Measurements from ENCODE around the gene CCDC149.

CCDC149 gene

DNA sequence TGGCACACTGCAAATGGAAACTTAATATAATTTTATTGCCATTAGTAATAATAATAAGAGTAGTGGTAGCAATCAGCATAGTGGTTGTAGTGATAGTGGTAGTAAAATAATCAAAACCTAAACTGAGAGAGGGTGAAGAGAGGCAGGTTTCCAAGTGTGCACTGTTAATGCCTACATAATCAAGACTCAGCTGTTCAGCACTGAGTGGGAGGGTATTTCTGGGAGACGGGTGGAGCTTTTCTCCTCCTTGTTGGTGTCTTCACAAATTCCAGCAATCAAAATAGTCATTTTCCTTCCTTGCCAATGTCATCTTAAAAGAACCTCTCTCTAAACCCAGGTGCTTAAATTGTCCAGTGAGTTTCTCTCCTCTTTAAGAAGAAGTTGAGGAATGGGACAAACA, 18.6 kb downstream of the CCDC149 start:
- Histone ChIP-seq H3K9ac (ENCODE audit: low read depth, low read length) (no peak overlapping the region), H3K4me1 (ENCODE audit: control insufficient read depth, insufficient read depth, low read length) (peaks cover 13% of the 10 kb centered on the region; the same call in 1 of the 2 replicates), H3K36me3 (ENCODE audit: control insufficient read depth, insufficient read depth, low read length) (no peaks in the 10 kb centered on the region), H3K9me3 (ENCODE audit: control insufficient read depth, insufficient read depth, low read length) (no peaks in the 10 kb centered on the region), H3K4me3 (ENCODE audit: low read depth, low read length) (no peak overlapping the region), H3K27me3 (ENCODE audit: control insufficient read depth, insufficient read depth, low read length) (no peaks in the 10 kb centered on the region), H3K27ac (ENCODE audit: low read depth, low read length) (no peak overlapping the region)

DNA sequence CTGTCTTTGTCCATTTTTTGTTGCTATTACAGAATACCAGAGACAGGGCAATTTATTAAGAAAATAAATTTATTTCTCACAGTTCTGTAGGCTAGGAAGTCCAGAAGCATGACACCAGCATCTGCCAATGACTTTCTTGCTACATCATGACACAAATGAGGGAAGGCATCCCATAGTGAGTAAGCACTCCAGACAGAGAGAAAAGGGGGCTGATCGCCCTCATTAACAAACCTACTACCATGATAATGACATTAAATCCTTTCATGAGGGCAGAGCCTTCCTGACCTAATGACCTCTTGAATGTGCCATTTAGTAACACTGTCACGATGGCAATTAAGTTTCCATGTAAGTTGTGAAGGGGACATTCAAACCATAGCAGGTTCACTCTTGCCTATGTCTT, 20.1 kb downstream of the CCDC149 start:
- H3K4me3 ChIP-seq (ENCODE audit: low read depth, low read length), result no peak overlapping the region
- no peak overlapping the region for H3K27ac ChIP-seq (ENCODE audit: low read depth, low read length)
- H3K9me3 ChIP-seq (ENCODE audit: control insufficient read depth, insufficient read depth, low read length), result no peaks in the 10 kb centered on the region
- peaks cover 13% of the 10 kb centered on the region for H3K4me1 ChIP-seq (ENCODE audit: control insufficient read depth, insufficient read depth, low read length)
- H3K36me3 ChIP-seq (ENCODE audit: control insufficient read depth, insufficient read depth, low read length), result no peaks in the 10 kb centered on the region
- H3K27me3 ChIP-seq (ENCODE audit: control insufficient read depth, insufficient read depth, low read length), result no peaks in the 10 kb centered on the region
- H3K9ac ChIP-seq (ENCODE audit: low read depth, low read length), result no peak overlapping the region

DNA sequence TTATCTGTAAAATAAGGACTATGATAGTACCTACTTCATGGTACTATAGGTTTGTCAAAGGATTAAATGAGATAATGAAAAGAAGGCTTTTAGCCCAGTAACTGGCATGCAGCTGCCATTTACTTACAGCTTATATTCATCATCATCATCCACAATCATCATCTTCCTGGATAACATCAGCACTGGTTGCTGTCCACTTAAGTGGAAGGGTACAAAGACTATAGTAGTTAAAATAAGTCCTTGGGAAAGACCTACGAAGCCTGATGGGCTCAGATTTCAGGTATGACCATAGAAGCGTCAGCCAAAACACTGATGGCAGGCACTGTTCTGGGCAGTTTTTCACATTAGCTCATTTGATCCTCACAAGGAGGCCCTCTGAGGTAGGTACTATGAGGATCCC, 20.6 kb downstream of the CCDC149 start:
- no peak overlapping the region for H3K9ac ChIP-seq (ENCODE audit: low read depth, low read length)
- H3K36me3 ChIP-seq (ENCODE audit: control insufficient read depth, insufficient read depth, low read length), result no peaks in the 10 kb centered on the region
- no peak overlapping the region for H3K4me3 ChIP-seq (ENCODE audit: low read depth, low read length)
- H3K27ac ChIP-seq (ENCODE audit: low read depth, low read length), result no peak overlapping the region
- H3K9me3 ChIP-seq (ENCODE audit: control insufficient read depth, insufficient read depth, low read length), result no peaks in the 10 kb centered on the region
- no peaks in the 10 kb centered on the region for H3K27me3 ChIP-seq (ENCODE audit: control insufficient read depth, insufficient read depth, low read length)
- peaks cover 13% of the 10 kb centered on the region for H3K4me1 ChIP-seq (ENCODE audit: control insufficient read depth, insufficient read depth, low read length)

DNA sequence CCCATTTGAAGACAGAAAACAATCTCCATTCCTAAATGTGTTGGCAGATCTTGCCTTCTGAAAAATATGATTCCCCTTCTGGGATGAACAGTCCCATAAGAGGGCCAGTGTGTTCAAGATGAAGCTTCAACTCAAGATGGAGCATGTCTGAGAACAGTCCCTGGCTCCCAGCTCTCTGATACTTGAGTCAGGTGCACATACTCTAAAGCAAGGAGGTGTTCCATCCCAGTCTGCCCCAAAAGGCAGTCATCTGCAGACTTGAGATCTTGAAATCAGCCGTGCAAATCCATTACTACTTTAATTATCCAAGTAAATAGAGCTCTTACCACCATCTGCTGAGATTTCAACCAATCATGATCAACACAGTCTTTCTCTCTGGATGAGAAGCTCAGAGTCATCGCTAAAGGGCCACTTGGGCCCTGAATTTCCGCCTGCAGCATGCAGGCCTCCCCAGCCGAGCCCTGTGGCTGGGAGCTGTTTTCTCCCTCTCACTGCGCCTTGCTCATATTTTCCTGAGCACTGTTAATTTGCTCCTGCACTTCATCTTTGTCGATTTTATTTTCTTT, 22.2 kb downstream of the CCDC149 start:
- Histone ChIP-seq H3K4me1 (ENCODE audit: control insufficient read depth, insufficient read depth, low read length) (peaks cover 9% of the 10 kb centered on the region), H3K4me3 (ENCODE audit: low read depth, low read length) (no peak overlapping the region), H3K36me3 (ENCODE audit: control insufficient read depth, insufficient read depth, low read length) (no peaks in the 10 kb centered on the region), H3K27me3 (ENCODE audit: control insufficient read depth, insufficient read depth, low read length) (no peaks in the 10 kb centered on the region), H3K9ac (ENCODE audit: low read depth, low read length) (no peak overlapping the region), H3K27ac (ENCODE audit: low read depth, low read length) (no peak overlapping the region), H3K9me3 (ENCODE audit: control insufficient read depth, insufficient read depth, low read length) (no peaks in the 10 kb centered on the region)

DNA sequence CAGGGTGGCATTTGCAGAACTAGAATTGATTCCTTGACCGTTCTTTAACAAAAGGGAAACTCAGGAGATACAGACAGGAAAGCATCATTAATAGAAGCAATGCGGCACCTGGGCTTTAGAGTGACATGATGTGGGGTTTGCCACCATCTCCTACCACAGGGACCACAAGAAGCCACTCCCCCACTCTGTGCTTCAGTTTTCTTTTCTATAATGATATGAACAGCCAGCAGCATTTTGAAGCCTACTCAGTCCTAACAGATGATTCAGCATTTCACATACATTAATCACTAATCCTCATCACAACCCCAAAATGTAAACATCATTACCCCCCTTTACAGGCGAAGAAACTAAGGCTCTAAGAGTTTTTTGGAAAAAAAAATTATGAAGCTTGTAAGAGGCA, 22.9 kb downstream of the CCDC149 start:
- no peaks in the 10 kb centered on the region for H3K27me3 ChIP-seq (ENCODE audit: control insufficient read depth, insufficient read depth, low read length)
- H3K9me3 ChIP-seq (ENCODE audit: control insufficient read depth, insufficient read depth, low read length), result no peaks in the 10 kb centered on the region
- no peak overlapping the region for H3K9ac ChIP-seq (ENCODE audit: low read depth, low read length)
- H3K4me3 ChIP-seq (ENCODE audit: low read depth, low read length), result no peak overlapping the region
- peaks cover 7% of the 10 kb centered on the region for H3K4me1 ChIP-seq (ENCODE audit: control insufficient read depth, insufficient read depth, low read length)
- no peak overlapping the region for H3K27ac ChIP-seq (ENCODE audit: low read depth, low read length)
- H3K36me3 ChIP-seq (ENCODE audit: control insufficient read depth, insufficient read depth, low read length), result no peaks in the 10 kb centered on the region

DNA sequence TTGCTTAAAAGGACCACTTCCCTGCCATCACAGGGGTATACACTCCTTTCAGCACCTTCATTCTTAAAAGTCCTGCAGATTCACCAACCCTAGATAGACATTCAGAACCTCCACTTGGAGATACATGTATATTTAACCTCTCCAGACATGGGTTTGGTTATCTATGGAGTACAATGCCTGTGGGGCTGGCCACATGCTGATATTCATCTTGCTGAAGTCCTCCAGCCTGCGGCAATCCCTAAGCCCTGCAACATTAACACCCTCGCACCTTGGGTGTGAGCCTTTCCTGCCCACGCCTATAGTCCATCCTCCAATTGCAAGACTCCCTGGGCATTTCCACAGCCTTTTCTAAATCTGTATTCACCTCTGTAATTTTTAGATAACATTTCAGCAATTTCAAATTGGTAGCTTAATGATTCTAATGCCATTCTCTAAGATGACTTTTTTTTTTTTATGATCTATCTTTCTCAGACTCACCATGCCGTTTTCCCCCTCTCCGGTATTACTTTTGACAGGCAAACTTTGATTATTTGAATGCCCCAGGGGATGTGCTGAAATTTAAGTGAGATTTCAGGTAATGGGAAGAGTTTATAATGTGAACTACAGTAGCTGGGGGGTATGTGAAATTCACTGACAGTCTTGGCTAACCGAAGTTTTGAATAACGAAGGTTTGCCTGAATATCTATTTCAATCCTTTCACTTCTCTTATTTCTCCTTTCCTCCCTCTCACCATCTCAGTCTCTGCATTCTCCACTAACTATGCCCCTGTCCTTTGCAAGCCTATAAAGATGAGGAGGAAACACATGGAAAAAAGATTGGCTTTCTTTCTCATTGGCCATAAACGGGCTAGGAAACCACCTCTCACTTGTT, 24.1 kb downstream of the CCDC149 start:
- Histone ChIP-seq H3K4me1 (ENCODE audit: control insufficient read depth, insufficient read depth, low read length) (peaks cover 10% of the 10 kb centered on the region), H3K9me3 (ENCODE audit: control insufficient read depth, insufficient read depth, low read length) (no peaks in the 10 kb centered on the region), H3K27me3 (ENCODE audit: control insufficient read depth, insufficient read depth, low read length) (no peaks in the 10 kb centered on the region), H3K4me3 (ENCODE audit: low read depth, low read length) (no peak overlapping the region), H3K9ac (ENCODE audit: low read depth, low read length) (no peak overlapping the region), H3K27ac (ENCODE audit: low read depth, low read length) (no peak overlapping the region), H3K36me3 (ENCODE audit: control insufficient read depth, insufficient read depth, low read length) (no peaks in the 10 kb centered on the region)

DNA sequence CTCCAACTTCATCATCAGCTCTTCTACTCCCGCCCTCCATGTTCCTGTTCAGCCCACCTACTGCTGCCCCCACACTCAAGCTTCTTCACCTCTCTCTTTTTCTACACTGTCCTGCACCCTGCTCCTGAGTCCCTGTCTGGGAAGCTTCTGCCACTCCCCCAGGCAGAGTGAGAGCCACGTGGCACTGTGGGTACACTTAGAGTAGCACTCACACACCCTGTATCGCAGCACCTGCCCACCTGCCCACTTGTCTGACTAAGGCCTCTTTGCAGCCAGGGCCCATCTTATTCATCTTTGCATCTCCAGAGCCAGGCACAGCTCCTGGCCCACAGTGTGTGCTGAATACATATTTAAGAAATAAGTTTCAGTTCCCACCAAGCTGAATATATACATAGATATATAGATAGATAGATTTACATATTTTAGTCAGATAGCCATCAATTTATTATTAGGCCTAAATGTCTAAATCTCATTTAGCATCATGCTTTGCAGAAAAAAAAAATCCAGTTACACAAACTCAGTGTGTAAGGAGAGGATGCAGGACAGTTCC, 24.9 kb downstream of the CCDC149 start:
- H3K4me1 ChIP-seq (ENCODE audit: control insufficient read depth, insufficient read depth, low read length), result peaks cover 13% of the 10 kb centered on the region
- H3K9ac ChIP-seq (ENCODE audit: low read depth, low read length), result no peak overlapping the region
- H3K27ac ChIP-seq (ENCODE audit: low read depth, low read length), result no peak overlapping the region
- H3K27me3 ChIP-seq (ENCODE audit: control insufficient read depth, insufficient read depth, low read length), result no peaks in the 10 kb centered on the region
- no peaks in the 10 kb centered on the region for H3K36me3 ChIP-seq (ENCODE audit: control insufficient read depth, insufficient read depth, low read length)
- no peak overlapping the region for H3K4me3 ChIP-seq (ENCODE audit: low read depth, low read length)
- H3K9me3 ChIP-seq (ENCODE audit: control insufficient read depth, insufficient read depth, low read length), result no peaks in the 10 kb centered on the region

DNA sequence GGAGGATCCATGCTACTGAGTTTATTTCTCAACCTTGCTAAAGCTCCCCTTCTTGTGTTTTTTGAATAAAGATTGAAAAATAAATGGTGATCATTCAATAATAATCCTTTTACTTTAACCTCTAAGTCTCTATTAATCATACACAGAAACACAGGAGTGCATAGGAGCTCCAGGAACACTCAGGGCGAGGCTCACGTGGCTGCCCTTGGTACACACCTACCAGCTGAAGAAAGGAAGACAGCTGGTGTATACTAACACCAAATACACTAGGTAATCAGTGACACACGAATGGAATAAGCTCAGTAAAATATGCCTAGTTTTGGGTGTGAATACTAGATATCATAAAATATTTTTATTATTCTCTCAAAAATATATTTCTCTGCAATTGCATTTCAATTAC, 26.2 kb downstream of the CCDC149 start:
- no peaks in the 10 kb centered on the region for H3K9me3 ChIP-seq (ENCODE audit: control insufficient read depth, insufficient read depth, low read length)
- no peaks in the 10 kb centered on the region for H3K27me3 ChIP-seq (ENCODE audit: control insufficient read depth, insufficient read depth, low read length)
- no peaks in the 10 kb centered on the region for H3K36me3 ChIP-seq (ENCODE audit: control insufficient read depth, insufficient read depth, low read length)
- H3K9ac ChIP-seq (ENCODE audit: low read depth, low read length), result no peak overlapping the region
- no peak overlapping the region for H3K27ac ChIP-seq (ENCODE audit: low read depth, low read length)
- peaks cover 17% of the 10 kb centered on the region for H3K4me1 ChIP-seq (ENCODE audit: control insufficient read depth, insufficient read depth, low read length)
- no peak overlapping the region for H3K4me3 ChIP-seq (ENCODE audit: low read depth, low read length)

DNA sequence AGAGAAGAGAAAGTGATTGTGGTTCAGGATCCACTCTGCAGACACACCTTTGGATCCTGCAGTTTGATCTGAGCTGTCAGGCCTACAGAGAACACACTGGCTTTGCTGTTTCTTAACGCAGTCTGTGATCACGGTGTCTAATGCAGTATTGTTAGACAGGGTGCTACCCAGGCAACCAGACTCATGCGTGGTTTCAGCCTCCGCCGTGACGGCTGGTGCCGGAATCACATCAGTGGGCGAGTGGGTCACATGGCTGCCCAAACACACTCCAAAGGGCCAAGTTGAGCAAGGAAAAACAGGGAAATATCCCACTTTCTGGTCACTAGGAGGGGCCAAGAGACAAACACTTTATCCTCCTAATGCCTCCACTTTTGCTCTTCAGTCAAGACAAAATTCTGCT, 27.5 kb downstream of the CCDC149 start:
- no peaks in the 10 kb centered on the region for H3K9me3 ChIP-seq (ENCODE audit: control insufficient read depth, insufficient read depth, low read length)
- H3K27me3 ChIP-seq (ENCODE audit: control insufficient read depth, insufficient read depth, low read length), result no peaks in the 10 kb centered on the region
- H3K36me3 ChIP-seq (ENCODE audit: control insufficient read depth, insufficient read depth, low read length), result no peaks in the 10 kb centered on the region
- no peak overlapping the region for H3K4me3 ChIP-seq (ENCODE audit: low read depth, low read length)
- peaks cover 17% of the 10 kb centered on the region for H3K4me1 ChIP-seq (ENCODE audit: control insufficient read depth, insufficient read depth, low read length)
- H3K9ac ChIP-seq (ENCODE audit: low read depth, low read length), result no peak overlapping the region
- H3K27ac ChIP-seq (ENCODE audit: low read depth, low read length), result no peak overlapping the region

DNA sequence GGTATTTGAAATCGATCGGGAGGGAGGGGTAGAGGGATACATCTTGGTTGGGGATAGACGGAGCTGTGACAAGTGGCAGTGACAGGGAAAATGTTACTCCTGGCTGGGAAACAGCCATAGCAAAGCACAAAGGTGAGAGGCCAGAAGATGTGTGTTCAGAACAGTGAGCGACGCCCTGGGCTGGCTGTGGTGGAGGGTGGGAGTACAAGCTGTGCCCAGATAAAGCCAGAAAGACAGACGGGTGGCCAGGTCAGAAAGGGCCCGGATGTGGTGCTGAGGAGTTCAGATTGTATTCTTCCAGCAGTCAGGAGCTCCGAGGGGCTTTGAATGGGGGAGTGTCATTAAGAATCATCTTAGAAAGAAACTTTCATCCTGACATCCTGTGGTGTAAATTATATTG, 27.9 kb downstream of the CCDC149 start:
- Histone ChIP-seq H3K27ac (ENCODE audit: low read depth, low read length) (no peak overlapping the region), H3K9me3 (ENCODE audit: control insufficient read depth, insufficient read depth, low read length) (no peaks in the 10 kb centered on the region), H3K27me3 (ENCODE audit: control insufficient read depth, insufficient read depth, low read length) (no peaks in the 10 kb centered on the region), H3K36me3 (ENCODE audit: control insufficient read depth, insufficient read depth, low read length) (no peaks in the 10 kb centered on the region), H3K4me1 (ENCODE audit: control insufficient read depth, insufficient read depth, low read length) (peaks cover 17% of the 10 kb centered on the region), H3K9ac (ENCODE audit: low read depth, low read length) (no peak overlapping the region), H3K4me3 (ENCODE audit: low read depth, low read length) (no peak overlapping the region)

DNA sequence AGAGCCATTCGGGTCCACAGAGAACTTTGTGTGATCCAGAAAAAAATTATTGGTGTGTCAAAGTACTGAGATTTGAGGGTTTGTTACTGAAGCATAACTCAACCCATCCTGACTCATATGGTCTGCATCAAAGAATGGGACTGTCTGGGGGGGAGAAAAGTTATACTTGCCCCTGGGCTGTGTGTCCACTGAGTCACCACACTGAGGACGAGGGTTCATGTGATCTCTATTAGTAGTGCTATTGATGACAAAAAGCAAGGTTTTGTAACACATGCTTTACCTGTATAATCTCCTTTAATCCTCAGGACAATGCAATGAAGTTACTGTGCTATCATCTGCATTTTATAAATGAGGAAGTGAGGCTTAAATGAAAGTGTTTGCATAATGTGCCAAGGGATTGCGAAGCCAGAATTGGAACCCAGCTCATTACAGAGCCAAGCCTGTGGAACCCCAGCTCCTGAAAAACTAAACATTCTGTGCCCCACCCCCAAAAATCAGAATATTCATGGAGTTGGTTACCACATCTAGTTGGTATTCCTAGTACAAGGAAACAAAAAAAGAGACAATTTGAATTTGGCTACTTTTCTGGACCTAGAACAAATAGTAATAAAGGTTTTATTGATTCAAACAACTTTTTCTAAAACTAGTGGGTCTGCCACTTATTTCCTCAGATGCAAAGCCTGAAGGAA, 31.2 kb downstream of the CCDC149 start:
- H3K9me3 ChIP-seq (ENCODE audit: control insufficient read depth, insufficient read depth, low read length), result no peaks in the 10 kb centered on the region
- no peak overlapping the region for H3K9ac ChIP-seq (ENCODE audit: low read depth, low read length)
- H3K4me3 ChIP-seq (ENCODE audit: low read depth, low read length), result no peak overlapping the region
- H3K36me3 ChIP-seq (ENCODE audit: control insufficient read depth, insufficient read depth, low read length), result no peaks in the 10 kb centered on the region
- peaks cover 21% of the 10 kb centered on the region for H3K4me1 ChIP-seq (ENCODE audit: control insufficient read depth, insufficient read depth, low read length)
- H3K27ac ChIP-seq (ENCODE audit: low read depth, low read length), result no peak overlapping the region
- H3K27me3 ChIP-seq (ENCODE audit: control insufficient read depth, insufficient read depth, low read length), result no peaks in the 10 kb centered on the region
